Measurements from ENCODE around the gene EMC1. TPM values are rescaled to one million over a fixed set of nuclear protein-coding genes. Genes with fewer than 3 reads are reported as not detected.
A peak's percentile ranks its signal among the peaks of the same experiment; 100 is the strongest.
"Not testable (repeated sequence)": the region's sequence is repeated elsewhere in the genome, so short reads cannot be mapped to it uniquely, and the experiment has no call there.

EMC1 gene
- total RNA-seq, 1 experiment from 2014 or later: 68.5 TPM

DNA sequence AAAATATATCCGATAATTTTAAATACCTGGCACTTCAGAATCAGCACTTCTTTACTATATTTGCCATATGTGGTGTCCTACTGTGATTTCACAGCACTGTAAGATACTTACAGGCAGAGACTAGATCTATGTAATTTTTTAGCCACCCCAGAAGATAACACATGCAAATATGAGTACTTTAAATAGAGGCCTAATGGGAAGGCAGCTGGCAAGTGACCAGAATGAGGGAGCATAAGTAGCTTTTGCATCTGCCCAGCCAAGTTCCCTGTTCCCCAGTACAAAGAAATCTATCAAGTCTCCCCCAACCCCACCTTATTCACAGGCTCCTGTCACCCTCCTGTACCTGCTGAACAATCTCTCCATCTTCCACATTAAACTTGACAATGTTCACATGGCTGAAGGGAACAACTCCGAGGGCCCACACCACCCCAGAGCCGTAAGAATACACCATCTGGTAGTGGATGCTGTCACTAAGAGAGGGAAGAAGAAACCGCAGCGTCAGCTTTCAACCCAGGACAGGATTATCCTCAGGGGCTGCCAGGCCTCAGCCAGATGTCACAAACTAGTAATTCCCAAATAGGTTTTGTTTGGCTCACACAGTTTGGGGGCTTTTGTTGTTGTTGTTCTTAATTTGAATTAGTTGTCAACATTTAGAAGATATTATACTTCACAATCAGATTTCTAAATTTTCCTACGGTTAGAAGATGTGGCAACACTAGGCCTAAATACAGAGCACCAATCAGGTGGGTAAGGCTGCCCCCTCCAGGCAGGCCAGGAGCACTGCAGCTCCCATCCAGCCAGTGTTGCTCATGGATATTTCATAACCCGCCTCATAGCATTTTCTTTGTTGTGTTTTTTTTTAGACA is 10.4 kb downstream of the EMC1 start:
- H3K4me3 ChIP-seq: no peak overlapping the region
- H3K4me1 ChIP-seq: no peaks in the 10 kb centered on the region
- peak; percentile 60 to 78 for DNase-seq
- no peaks in the 10 kb centered on the region for H3K9me3 ChIP-seq (replicated peaks)
- peaks cover 86% of the 10 kb centered on the region for H3K36me3 ChIP-seq
- H3K27ac ChIP-seq: no peak overlapping the region
- no peaks in the 10 kb centered on the region for H3K27me3 ChIP-seq

DNA sequence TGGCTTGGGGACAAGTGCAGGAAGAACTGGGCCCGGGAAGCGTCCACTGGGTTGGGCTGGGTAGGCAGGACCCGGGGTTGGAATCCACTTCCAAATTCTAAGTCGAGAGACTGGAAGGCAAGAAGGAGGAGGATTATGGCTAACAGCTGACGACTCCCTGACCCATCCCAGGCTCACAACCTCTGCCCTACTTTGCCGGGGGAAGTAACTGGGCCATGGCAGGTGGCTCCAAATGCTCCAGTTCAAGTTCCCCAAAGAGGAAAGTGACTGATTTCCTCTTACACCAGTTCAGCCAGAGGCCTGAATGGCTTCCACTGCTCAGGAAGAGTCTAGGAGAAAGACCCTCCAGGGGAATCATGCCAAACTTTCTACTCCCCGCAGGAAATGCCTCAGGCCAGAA is 11.4 kb downstream of the EMC1 start:
- no peak for DNase-seq
- Histone ChIP-seq H3K27ac (no peak overlapping the region), H3K27me3 (no peaks in the 10 kb centered on the region), H3K36me3 (peaks cover 91% of the 10 kb centered on the region), H3K4me1 (no peaks in the 10 kb centered on the region), H3K4me3 (no peak overlapping the region), H3K9me3 (replicated peaks) (no peaks in the 10 kb centered on the region)

DNA sequence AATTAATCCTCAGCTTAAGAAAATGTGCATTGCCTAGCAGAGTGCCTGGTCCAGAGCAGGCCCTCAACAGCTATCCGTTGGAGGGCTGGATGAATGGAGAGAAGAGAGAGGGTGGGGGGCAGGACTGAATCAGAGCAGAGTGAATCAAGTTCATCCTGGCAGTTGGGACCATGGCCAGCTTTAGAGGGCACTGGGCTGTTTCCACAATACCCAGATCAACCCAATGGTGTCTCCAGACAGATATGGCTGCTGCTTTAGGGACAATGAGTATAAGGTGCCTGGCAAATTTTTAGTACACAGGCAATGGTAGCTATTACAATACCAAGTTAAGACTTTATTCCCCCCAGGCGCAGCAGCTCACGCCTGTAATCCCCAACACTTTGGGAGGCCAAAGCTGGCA is 17.1 kb downstream of the EMC1 start:
- Histone ChIP-seq H3K36me3 (peaks cover 95% of the 10 kb centered on the region), H3K4me1 (no peaks in the 10 kb centered on the region), H3K9me3 (replicated peaks) (no peaks in the 10 kb centered on the region), H3K4me3 (no peak overlapping the region), H3K27ac (no peak overlapping the region), H3K27me3 (no peaks in the 10 kb centered on the region)
- no peak for DNase-seq

DNA sequence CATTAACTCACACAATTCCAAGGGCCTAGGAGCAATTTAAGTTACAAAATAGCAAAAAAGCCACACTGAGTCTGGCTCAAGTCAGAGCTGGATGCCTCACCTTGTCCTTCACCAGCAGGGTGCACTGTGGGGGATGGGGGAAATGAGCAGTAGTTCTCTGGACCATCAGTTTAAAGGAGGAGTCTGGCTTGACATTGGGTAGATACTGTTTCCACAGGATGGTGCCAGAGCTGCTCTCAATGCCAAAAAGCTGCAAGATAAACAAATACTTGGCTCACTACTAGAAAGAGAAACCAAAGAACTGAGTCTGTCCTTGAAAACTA is 18.8 kb downstream of the EMC1 start:
- peaks cover 95% of the 10 kb centered on the region for H3K36me3 ChIP-seq
- no peak for DNase-seq
- no peak overlapping the region for H3K4me3 ChIP-seq
- H3K27me3 ChIP-seq: no peaks in the 10 kb centered on the region
- no peaks in the 10 kb centered on the region for H3K4me1 ChIP-seq
- H3K27ac ChIP-seq: no peak overlapping the region
- no peaks in the 10 kb centered on the region for H3K9me3 ChIP-seq (replicated peaks)

DNA sequence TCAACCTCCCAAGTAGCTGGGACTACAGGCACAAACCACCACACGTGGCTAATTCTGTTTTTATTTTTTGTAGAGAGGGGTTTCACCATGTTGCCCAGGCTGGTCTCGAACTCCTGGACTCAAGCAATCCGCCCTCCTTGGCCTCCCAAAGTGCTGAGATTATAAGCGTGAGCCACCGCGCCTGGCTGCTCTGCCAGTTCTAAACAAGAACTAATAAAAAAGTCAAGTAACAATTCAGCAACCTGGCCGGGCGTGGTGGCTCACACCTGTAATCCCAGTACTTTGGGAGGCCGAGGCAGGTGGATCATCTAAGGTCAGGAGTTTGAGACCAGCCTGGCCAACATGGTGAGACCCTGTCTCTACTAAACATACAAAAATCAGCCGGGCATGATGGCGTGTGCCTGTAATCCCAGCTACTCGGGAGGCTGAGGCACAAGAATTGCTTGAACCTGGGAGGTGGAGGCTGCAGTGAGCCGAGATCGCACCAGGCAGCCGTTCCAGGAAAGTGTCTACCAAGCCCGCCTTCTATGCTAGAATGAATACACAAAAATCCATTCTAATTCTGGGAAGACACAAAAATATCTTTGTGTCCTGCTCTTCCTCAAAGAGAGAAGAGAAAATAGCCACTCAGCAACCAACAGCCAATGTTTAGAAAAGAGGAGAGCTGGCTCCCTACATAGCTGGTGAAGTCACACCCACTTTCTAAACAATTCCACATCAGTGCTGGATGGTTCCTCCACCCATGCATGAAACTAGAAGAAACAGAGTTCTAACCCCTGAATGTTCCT is 19.4 kb downstream of the EMC1 start:
- peaks cover 95% of the 10 kb centered on the region for H3K36me3 ChIP-seq
- not testable (repeated sequence) for DNase-seq; H3K9me3 ChIP-seq (replicated peaks); H3K27ac ChIP-seq; H3K4me1 ChIP-seq; H3K4me3 ChIP-seq; H3K27me3 ChIP-seq

DNA sequence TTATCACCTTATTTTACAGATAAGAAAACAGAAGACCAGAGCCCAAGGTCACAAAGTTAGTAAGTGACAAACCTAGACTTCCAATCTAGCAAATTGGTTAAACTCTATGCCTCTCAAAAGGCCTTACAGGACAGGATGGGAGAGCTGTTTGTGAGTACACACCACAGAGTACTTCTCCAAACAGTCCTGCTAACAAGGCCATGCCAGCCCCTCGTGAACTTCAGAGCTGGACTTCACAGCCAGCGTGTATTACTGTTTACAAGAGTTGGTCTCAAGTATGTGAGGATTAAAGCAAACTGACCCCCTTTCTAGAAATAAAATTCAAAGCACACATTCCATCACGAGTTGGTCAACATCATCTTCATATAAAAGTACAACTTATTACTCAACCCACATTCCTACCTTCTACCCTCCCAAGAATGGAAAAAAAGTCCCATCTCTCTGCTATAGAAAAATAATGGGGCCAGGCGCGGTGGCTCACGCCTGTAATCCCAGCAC is 21.4 kb downstream of the EMC1 start:
- H3K4me1 ChIP-seq: no peaks in the 10 kb centered on the region
- H3K4me3 ChIP-seq: no peak overlapping the region
- no peak overlapping the region for H3K27ac ChIP-seq
- no peaks in the 10 kb centered on the region for H3K9me3 ChIP-seq (replicated peaks)
- H3K36me3 ChIP-seq: peaks cover 97% of the 10 kb centered on the region
- no peak for DNase-seq
- no peaks in the 10 kb centered on the region for H3K27me3 ChIP-seq

DNA sequence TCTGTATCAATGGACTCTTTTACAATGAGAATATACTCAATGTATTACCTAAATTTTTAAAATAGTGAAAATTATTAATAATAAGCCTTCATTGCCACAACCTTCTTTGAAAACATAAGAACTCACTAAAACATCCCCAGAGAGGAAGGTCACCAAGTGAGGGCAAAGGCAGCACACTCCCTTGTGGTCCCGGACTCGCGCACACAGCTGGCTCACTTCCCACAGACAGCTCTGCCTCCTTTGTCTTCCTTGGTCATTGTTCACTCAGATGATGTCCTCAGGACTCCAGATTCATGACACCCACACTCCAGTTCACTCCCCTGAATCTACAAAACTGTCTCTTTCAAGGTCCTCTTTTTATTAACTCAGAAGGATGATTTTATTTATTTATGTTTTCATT is 22.1 kb downstream of the EMC1 start:
- Histone ChIP-seq H3K4me1 (no peaks in the 10 kb centered on the region), H3K27me3 (no peaks in the 10 kb centered on the region), H3K4me3 (no peak overlapping the region), H3K36me3 (peaks cover 95% of the 10 kb centered on the region), H3K27ac (no peak overlapping the region), H3K9me3 (replicated peaks) (no peaks in the 10 kb centered on the region)
- DNase-seq: no peak

DNA sequence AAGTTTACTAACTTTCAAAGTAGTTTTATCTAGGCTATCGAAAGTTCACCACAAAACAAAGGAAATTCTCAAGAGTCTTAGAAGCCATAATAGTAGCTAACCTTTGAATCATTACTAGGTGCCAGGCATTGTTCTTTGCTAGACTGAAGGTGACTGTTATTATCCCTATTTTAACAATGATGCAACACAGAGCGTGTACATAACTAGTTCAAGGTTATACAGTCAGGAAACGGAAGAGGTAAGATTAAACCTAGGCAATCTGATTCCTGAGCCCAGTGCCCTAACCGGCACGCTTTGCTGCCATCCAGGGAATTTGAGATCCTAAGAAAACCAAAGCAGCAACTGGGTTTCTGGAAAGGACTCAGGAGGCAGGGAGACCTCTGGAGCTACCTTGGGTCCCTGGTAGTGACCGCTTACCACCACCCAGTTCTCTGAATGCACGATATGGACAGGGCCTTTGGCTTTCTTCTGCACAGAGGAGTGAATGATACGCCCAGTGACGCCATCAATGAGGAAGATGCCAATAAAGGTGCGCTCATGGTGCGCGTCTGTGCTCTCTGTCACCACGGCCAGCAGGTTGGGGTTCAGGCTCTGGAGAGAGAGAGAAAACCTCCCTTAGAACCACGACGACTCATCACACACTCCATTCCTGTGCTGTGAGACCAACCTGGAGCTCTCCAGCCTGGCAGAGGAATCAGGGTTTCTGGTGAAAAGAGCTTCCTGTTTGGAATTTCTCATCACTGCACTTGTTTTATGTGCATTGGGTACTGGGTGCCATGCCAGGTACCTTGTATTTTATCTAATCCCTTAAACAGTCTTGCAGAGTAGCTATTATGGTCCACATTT is 28.1 kb downstream of the EMC1 start:
- peaks cover 16% of the 10 kb centered on the region for H3K4me1 ChIP-seq
- H3K36me3 ChIP-seq: peaks cover 94% of the 10 kb centered on the region
- H3K27me3 ChIP-seq: no peaks in the 10 kb centered on the region
- no peak for DNase-seq
- H3K9me3 ChIP-seq (replicated peaks): no peaks in the 10 kb centered on the region
- no peak overlapping the region for H3K4me3 ChIP-seq
- H3K27ac ChIP-seq: no peak overlapping the region

DNA sequence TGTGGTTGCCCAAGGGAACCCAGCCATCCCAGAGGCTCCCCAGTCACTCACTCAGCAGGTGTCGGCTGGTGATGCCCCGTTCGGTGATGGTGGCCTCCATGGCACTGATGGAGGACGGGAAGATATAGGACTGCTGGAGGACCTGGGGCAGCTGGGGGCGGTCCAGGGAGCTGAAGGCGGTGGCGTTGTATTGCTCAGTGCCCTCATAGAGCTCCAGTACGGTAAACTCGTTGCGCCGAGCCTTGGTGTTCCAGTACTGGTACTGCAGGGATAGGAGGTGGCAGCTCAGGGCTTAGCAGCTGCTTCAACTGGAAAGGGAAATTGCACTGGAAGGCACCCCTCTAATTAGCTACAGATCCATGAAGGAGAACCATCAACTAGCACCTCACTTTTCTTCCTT is 28.8 kb downstream of the EMC1 start:
- peaks cover 16% of the 10 kb centered on the region for H3K4me1 ChIP-seq
- DNase-seq: no peak

DNA sequence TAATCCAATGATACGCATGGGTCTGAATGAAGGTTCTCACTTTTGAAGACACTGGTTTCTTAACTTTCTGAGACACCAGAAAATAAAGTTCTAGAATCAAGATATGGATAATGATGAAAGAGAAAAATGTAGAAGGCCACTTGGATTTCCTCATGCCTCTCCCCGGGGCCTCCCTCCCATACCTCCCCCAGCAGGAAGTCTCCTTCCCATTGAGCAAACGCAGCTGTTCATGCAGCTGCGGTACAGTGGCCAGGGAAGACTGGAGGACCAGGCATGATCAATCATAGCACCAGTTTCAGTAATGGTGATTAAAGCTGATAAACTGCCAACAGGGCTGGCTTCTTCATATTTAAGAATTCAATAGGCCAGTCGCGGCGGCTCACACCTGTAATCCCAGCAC is 30.3 kb downstream of the EMC1 start:
- Histone ChIP-seq H3K4me3 (no peak overlapping the region), H3K9me3 (replicated peaks) (no peaks in the 10 kb centered on the region), H3K36me3 (peaks cover 93% of the 10 kb centered on the region), H3K4me1 (peaks cover 16% of the 10 kb centered on the region), H3K27me3 (no peaks in the 10 kb centered on the region), H3K27ac (peak overlapping the region; percentile 39)
- DNase-seq: peak; percentile 69 to 81

More for the DNA sequence above, 28.8 kb downstream of the EMC1 start:
- no peak overlapping the region for H3K27ac ChIP-seq
- H3K36me3 ChIP-seq: peaks cover 94% of the 10 kb centered on the region
- no peaks in the 10 kb centered on the region for H3K27me3 ChIP-seq
- no peaks in the 10 kb centered on the region for H3K9me3 ChIP-seq (replicated peaks)
- H3K4me3 ChIP-seq: no peak overlapping the region

DNA sequence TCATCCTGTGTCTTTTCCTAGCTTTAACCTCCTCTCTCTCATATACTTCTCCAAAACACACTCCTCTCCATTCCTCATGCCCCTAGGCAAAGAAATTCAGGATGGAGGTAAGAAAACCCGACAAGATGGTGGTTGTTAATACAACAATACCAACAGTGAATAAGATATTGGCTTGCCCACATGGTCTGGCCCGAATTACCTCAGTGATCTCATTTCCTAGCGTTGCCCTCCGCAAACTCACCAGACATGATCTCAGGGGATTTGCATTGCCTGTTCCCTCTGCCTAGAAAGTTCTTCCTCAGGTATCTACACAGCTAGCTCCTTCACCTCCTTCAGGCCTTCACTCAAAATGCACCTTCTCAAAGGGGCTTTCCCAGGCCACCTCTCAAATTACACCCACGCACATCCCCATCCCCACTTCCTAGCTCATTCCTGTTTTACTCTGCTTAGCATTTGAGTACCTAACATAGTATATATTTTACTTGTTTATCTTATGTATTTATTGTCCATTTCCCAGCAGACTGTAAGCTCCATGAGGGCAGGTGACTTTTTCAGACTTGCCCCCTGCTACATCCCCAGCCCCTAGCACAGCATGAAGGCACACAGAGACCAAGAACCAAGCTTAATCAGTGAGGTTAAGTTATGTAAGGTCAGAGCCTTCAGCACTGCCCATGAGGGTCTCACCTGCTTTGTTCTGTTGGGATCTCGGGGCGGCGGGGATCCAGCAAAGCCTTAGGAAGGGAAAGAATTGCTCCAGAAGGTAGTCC is 31.1 kb downstream of the EMC1 start:
- no peak overlapping the region for H3K4me3 ChIP-seq
- DNase-seq: no peak
- no peaks in the 10 kb centered on the region for H3K27me3 ChIP-seq
- peak overlapping the region; percentile 39 for H3K27ac ChIP-seq
- peaks cover 16% of the 10 kb centered on the region for H3K4me1 ChIP-seq
- no peaks in the 10 kb centered on the region for H3K9me3 ChIP-seq (replicated peaks)
- peaks cover 85% of the 10 kb centered on the region for H3K36me3 ChIP-seq

DNA sequence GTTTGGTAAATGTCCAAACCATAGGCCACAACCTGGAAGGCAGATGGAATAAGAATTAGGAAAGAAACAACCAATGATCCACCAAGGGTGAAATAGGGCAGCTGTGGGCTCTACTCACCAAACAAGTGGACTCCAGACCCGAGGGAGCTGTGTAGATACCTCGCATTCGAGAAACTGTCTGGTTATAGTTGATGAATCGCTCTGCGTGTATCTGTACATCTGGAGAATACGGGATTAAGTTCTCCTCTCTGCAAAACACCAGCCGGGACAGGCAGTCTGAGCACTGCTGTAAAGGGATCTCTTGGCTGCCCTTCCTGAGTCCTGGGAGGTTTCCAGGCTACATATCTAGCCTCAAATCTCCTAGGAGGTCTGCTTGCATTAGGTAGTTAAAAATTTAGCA is 31.9 kb downstream of the EMC1 start:
- Histone ChIP-seq H3K4me3 (no peak overlapping the region), H3K36me3 (peaks cover 79% of the 10 kb centered on the region), H3K9me3 (replicated peaks) (no peaks in the 10 kb centered on the region), H3K4me1 (peaks cover 16% of the 10 kb centered on the region), H3K27ac (no peak overlapping the region; the same call in 1 of the 2 replicates), H3K27me3 (no peaks in the 10 kb centered on the region)
- no peak for DNase-seq

DNA sequence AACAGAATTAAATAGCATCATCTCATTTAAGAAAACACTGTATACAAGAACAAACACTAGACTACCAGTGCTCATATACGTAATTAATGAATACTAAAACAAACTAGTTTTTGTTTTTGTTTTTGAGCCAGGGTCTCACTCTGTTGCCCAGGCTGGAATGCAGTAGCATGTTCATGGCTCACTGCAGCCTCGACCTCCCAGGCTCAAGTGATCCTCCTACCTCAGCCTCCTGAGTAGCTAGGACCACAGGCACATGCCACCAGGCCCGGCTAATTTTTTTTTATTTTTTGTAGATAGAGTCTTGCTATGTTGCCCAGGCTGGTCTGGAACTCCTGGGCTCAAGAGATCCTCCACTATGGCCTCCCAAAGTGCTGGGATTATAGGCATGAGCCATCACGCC is 34.7 kb downstream of the EMC1 start:
- peaks cover 13% of the 10 kb centered on the region for H3K4me1 ChIP-seq
- peaks cover 61% of the 10 kb centered on the region for H3K36me3 ChIP-seq
- H3K27ac ChIP-seq; H3K27me3 ChIP-seq; H3K9me3 ChIP-seq (replicated peaks); DNase-seq; H3K4me3 ChIP-seq: not testable (repeated sequence)

DNA sequence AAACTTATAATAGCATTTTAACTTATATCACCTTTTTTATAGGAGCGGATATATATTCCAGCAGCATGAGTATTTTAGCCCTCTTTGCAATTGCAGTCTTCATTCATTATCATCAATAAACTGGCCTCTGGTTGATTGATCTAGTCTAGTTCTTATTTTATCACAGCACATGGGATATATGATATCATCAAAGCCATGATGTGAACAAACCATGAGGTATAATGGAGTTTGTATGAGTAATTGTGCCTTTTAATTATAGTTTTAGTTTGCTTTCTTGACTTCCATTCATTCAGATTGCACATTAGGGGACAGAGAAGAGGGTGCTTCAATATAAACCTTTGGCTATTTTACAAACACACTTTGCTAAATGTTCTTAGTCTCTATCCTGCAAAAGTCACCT is 37.7 kb downstream of the EMC1 start:
- Histone ChIP-seq H3K27me3 (no peaks in the 10 kb centered on the region), H3K4me3 (no peak overlapping the region), H3K4me1 (0 out of 2 replicates have a peak, but pooled peaks cover 4% of the 10 kb centered on the region), H3K36me3 (peaks cover 36% of the 10 kb centered on the region), H3K9me3 (replicated peaks) (no peaks in the 10 kb centered on the region), H3K27ac (no peak overlapping the region)
- no peak for DNase-seq

Data from SJCRH30 (cell line).